ENCODE measurements around the gene LYZL6. TPM values are rescaled to one million over a fixed set of nuclear protein-coding genes. Genes with fewer than 3 reads are reported as not detected.
"Not testable (repeated sequence)": the region's sequence is repeated elsewhere in the genome, so short reads cannot be mapped to it uniquely, and the experiment has no call there.

LYZL6 gene
- polyA plus RNA-seq, 3 donors = not detected

- DNase-seq = peak; percentile 40
Measured at GRCh38 chr17:35947156-35947585, 3.7 kb upstream of the LYZL6 start.

- DNase-seq = no peak
Measured at GRCh38 chr17:35944151-35944550, 638 bp upstream of the LYZL6 start.

- peak; percentile 27 for DNase-seq
Measured at GRCh38 chr17:35942588-35943186, 826 bp downstream of the LYZL6 start.

GRCh38 chr17:35938492-35938891 is 5.0 kb downstream of the LYZL6 start:
- not testable (repeated sequence) for DNase-seq

- no peak for DNase-seq
Measured at GRCh38 chr17:35936063-35936462, 7.5 kb downstream of the LYZL6 start.

- no peak for DNase-seq
Measured at GRCh38 chr17:35934760-35935159, 8.8 kb downstream of the LYZL6 start.

GRCh38 chr17:35932586-35932985 is 10.9 kb downstream of the LYZL6 start:
- peak; percentile 29 for DNase-seq

- DNase-seq = peak; percentile 43
Measured at GRCh38 chr17:35931794-35932425, 11.6 kb downstream of the LYZL6 start.

- DNase-seq = peak; percentile 86
Measured at GRCh38 chr17:35930211-35931065, 13.1 kb downstream of the LYZL6 start, which contains the start of gene RDM1. Gene RDM1 (minus strand): TSS chr17:35930773. CDS start chr17:35930727, 46 bp downstream.

GRCh38 chr17:35927714-35928113 is 15.8 kb downstream of the LYZL6 start:
- DNase-seq = no peak

- no peak for DNase-seq
Measured at GRCh38 chr17:35923609-35924114, 19.9 kb downstream of the LYZL6 start.

GRCh38 chr17:35920229-35920628 is 23.3 kb downstream of the LYZL6 start:
- no peak for DNase-seq

GRCh38 chr17:35918665-35919064 is 24.8 kb downstream of the LYZL6 start:
- no peak for DNase-seq

- DNase-seq = no peak
Measured at GRCh38 chr17:35917519-35918213, 25.8 kb downstream of the LYZL6 start.

GRCh38 chr17:35915153-35915964 is 28.2 kb downstream of the LYZL6 start:
- DNase-seq = no peak

- no peak for DNase-seq
Measured at GRCh38 chr17:35914354-35914753, 29.2 kb downstream of the LYZL6 start.

GRCh38 chr17:35913609-35914008 is 29.9 kb downstream of the LYZL6 start:
- no peak for DNase-seq

GRCh38 chr17:35912942-35913341 is 30.6 kb downstream of the LYZL6 start:
- DNase-seq = no peak

- no peak for DNase-seq
Measured at GRCh38 chr17:35912339-35912912, 31.1 kb downstream of the LYZL6 start.

GRCh38 chr17:35909408-35909807 is 34.1 kb downstream of the LYZL6 start:
- DNase-seq = no peak

- no peak for DNase-seq
Measured at GRCh38 chr17:35907691-35908090, 35.8 kb downstream of the LYZL6 start.
